HEK293T (cell line): Measurements from ENCODE around the gene NFU1.

Source experiments
- BHLHE40 ChIP-seq: fragments of 450-650 bp; IDR thresholded peaks from 2 replicates; pipeline ENCODE4 v1.6.1; 2016; ENCODE audit warnings: mild to moderate bottlenecking, moderate library complexity, borderline replicate concordance
- FOXA1 ChIP-seq: fragments of 450-650 bp; IDR thresholded peaks from 2 replicates; pipeline ENCODE4 v1.6.1; 2016; ENCODE audit warnings: mild to moderate bottlenecking
- FOXM1 ChIP-seq: fragments of 450-650 bp; IDR thresholded peaks from 2 replicates; pipeline ENCODE4 v1.6.1; 2017; ENCODE audit warnings: mild to moderate bottlenecking, borderline replicate concordance
- HDGF ChIP-seq: fragments of 450-650 bp; IDR thresholded peaks from 2 replicates; pipeline ENCODE4 v1.6.1; 2017; ENCODE audit warnings: antibody characterized with exemption, borderline replicate concordance
- NFRKB ChIP-seq: fragments of 450-650 bp; IDR thresholded peaks from 2 replicates; pipeline ENCODE4 v1.6.1; 2016; ENCODE audit warnings: mild to moderate bottlenecking, moderate library complexity
- SP1 ChIP-seq: fragments of 450-650 bp; IDR thresholded peaks from 2 replicates; pipeline ENCODE4 v1.6.1; 2017

GRCh38 chr2:69393963-69394362, 43.3 kb downstream of the NFU1 start:
- no peak for TF ChIP-seq NFRKB
- no peak for TF ChIP-seq HDGF
- TF ChIP-seq SP1: no peak
- no peak for TF ChIP-seq BHLHE40
- no peak for TF ChIP-seq FOXA1
- no peak for TF ChIP-seq FOXM1
